GM12873 (cell line): ENCODE results near the gene GSAP.

Experiments
- TF ChIP-seq, protein P1 (sequence below): IDR thresholded peaks from 2 replicates; pipeline ENCODE4 v1.5.1; 2012; ENCODE audit warnings: low read depth, mild to moderate bottlenecking, moderate library complexity, low read length, control low read depth; ENCODE audit not compliant: insufficient read depth; ENCODE audit errors: missing control alignments

Gene GSAP

GRCh38 chr7:77348371-77348813 is 67.8 kb downstream of the GSAP start:
- TF ChIP-seq, protein P1, sequence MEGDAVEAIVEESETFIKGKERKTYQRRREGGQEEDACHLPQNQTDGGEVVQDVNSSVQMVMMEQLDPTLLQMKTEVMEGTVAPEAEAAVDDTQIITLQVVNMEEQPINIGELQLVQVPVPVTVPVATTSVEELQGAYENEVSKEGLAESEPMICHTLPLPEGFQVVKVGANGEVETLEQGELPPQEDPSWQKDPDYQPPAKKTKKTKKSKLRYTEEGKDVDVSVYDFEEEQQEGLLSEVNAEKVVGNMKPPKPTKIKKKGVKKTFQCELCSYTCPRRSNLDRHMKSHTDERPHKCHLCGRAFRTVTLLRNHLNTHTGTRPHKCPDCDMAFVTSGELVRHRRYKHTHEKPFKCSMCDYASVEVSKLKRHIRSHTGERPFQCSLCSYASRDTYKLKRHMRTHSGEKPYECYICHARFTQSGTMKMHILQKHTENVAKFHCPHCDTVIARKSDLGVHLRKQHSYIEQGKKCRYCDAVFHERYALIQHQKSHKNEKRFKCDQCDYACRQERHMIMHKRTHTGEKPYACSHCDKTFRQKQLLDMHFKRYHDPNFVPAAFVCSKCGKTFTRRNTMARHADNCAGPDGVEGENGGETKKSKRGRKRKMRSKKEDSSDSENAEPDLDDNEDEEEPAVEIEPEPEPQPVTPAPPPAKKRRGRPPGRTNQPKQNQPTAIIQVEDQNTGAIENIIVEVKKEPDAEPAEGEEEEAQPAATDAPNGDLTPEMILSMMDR = no peak

DNA sequence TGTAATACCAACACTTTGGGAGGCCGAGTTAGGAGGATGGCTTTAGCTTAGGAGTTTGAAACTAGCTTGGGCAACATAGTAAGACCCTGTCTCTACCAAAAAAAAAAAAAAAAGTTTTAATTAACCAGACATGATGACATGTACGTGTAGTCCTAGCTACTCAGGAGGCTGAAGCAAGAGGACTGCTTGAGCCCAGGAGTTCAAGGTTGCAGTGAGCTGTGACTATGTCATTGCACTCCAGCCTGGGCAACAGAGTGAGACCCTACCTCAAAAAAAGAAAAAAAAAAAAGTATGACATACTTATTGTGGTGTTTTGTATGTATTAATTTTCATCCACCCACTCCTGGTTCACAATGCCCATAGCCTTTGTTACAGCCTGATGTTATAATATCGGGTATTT is 69.7 kb downstream of the GSAP start:
- TF ChIP-seq, protein P1 = no peak

GRCh38 chr7:77339726-77340125 is 76.4 kb downstream of the GSAP start:
- TF ChIP-seq, protein P1 = no peak

DNA sequence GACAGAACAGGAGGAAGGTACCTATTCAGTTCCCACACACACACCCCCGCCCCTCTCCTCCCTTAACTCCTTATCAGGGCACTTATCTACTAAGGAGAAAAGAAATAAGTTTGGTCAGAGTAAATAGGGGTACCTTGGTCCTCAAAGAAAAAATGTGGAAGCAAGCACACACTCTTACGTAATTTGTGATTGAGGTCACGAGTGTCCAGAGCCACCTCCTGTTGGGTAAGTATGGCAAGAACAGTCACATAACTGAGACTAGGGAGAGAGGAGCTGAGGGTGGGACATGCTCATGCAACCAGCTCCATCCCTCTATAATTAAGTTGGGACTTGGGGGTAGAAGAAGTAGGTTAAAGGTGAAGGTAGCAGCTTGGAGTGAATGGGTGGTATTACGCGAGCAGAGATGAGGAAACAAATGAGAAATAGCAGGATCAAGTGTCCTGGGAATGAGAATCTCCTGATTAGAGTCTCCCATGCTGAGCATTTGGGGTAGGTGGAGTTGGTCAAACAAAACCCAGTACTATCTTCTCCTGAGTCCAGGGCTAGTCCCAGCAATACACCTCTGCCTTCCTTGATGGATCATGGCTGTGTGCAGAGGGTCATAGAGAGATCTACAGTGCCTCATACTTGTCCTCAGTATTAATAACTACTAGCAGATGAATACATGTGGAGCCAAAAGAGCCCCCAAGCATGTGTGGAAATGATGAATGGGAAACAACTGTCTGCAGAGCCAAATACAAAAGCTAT is 77.1 kb downstream of the GSAP start:
- TF ChIP-seq, protein P1 = no peak

GRCh38 chr7:77338260-77338659 is 77.9 kb downstream of the GSAP start:
- TF ChIP-seq, protein P1 = no peak

GRCh38 chr7:77337456-77337990 is 78.6 kb downstream of the GSAP start:
- TF ChIP-seq, protein P1 = no peak

- TF ChIP-seq, protein P1 = no peak
These were observed 80.6 kb downstream of the GSAP start for GRCh38 chr7:77335581-77335980.
